ENCODE data around the gene PGM2. TPM values are rescaled to one million over a fixed set of nuclear protein-coding genes. Genes with fewer than 3 reads are reported as not detected.

The PGM2 gene
- polyA plus RNA-seq, 1 of the 3 experiments (the other 2 are of a cell fraction): 12.7 TPM

- H3K36me3 ChIP-seq (replicated peaks in 1 of 2; ENCODE audit: control insufficient read depth in 1 of 2, insufficient read depth in 2 of 2, low read length in 1 of 2): peaks cover 47 to 51% of the 10 kb centered on the region in 2 experiments
- no peak overlapping the region for H3K27ac ChIP-seq (ENCODE audit: low read depth in 2 of 2, low read length in 1 of 2)
- no peaks in the 10 kb centered on the region for H4K20me1 ChIP-seq (ENCODE audit: insufficient read depth)
- no peak for TF ChIP-seq IRF3 (IDR thresholded peaks at IDR 0.05; ENCODE audit: low read depth, low read length)
- no peak for TF ChIP-seq RXRA (IDR thresholded peaks at IDR 0.05; ENCODE audit: borderline replicate concordance, low read depth)
- no peak for TF ChIP-seq FOXJ3 (CRISPR knock-in tag; IDR thresholded peaks at IDR 0.05)
- no peak for TF ChIP-seq ZBTB33 (IDR thresholded peaks at IDR 0.05; ENCODE audit: borderline replicate concordance, low read depth)
- TF ChIP-seq ELF1 (IDR thresholded peaks at IDR 0.05): no peak
- TF ChIP-seq PBX3 (IDR thresholded peaks at IDR 0.05): no peak
- no peak for TF ChIP-seq MAX (IDR thresholded peaks at IDR 0.05; ENCODE audit: low read depth)
- no peak for TF ChIP-seq GABPA (IDR thresholded peaks at IDR 0.05; ENCODE audit: low read depth)
- no peak for TF ChIP-seq EP300 (IDR thresholded peaks at IDR 0.05; ENCODE audit: borderline replicate concordance in 1 of 2, low read depth in 1 of 2, low read length in 1 of 2)
- no peak for TF ChIP-seq FOXM1 (IDR thresholded peaks at IDR 0.05; ENCODE audit: low read depth)
- no peak for TF ChIP-seq SMC3 (IDR thresholded peaks at IDR 0.05; ENCODE audit: low read depth, low read length)
- no peak for TF ChIP-seq GATA2 (CRISPR knock-in tag; IDR thresholded peaks at IDR 0.05)
- no peak for TF ChIP-seq REST (IDR thresholded peaks at IDR 0.05; ENCODE audit: low read depth, low read length)
- TF ChIP-seq TAF1 (IDR thresholded peaks at IDR 0.05; ENCODE audit: borderline replicate concordance, low read depth, low read length): no peak
- no peak for TF ChIP-seq FOSL2 (IDR thresholded peaks at IDR 0.05; ENCODE audit: borderline replicate concordance, low read depth)
- no peak for TF ChIP-seq SIN3A (IDR thresholded peaks at IDR 0.05; ENCODE audit: borderline replicate concordance, low read depth, low read length)
- no peak for TF ChIP-seq MXI1 (IDR thresholded peaks at IDR 0.05; ENCODE audit: low read depth, low read length)
- no peaks in the 10 kb centered on the region for H3K9me3 ChIP-seq
- H3K4me1 ChIP-seq (ENCODE audit: control insufficient read depth in 1 of 2, insufficient read depth in 2 of 2, low read depth in 1 of 2, low read length in 1 of 2): no peaks in the 10 kb centered on the region
- H3K79me2 ChIP-seq (ENCODE audit: insufficient read depth): no peaks in the 10 kb centered on the region
- no peak overlapping the region for H2AFZ ChIP-seq (ENCODE audit: low read depth)
- H3F3A ChIP-seq (replicated peaks; ENCODE audit: insufficient read depth): peaks cover 8% of the 10 kb centered on the region
- POLR2A ChIA-PET: no interaction called here
- H3K9ac ChIP-seq: no peak overlapping the region
- CTCF ChIA-PET: no interaction called here
- DNase-seq: no peak
- WGBS (ENCODE audit: low lambda C conversion rate): 96% methylated on average over 5 of the region's 5 CpGs
- no peak overlapping the region for H3K4me2 ChIP-seq
- no peaks in the 10 kb centered on the region for H3K27me3 ChIP-seq (ENCODE audit: insufficient read depth)
- H3K4me3 ChIP-seq (ENCODE audit: low read depth in 2 of 2, low read length in 1 of 2): no peak overlapping the region
- no peaks in the 10 kb centered on the region for H3K9me2 ChIP-seq
Measured at GRCh38 chr4:37844204-37844603, 17.7 kb downstream of the PGM2 start.

Measured in SK-N-SH (cell line).